Endothelial cell of umbilical vein (primary cell): ENCODE measurements around the gene DDIT3. TPM values are rescaled to one million over a fixed set of nuclear protein-coding genes. Genes with fewer than 3 reads are reported as not detected.

Experiments
- BruUV-seq: library from RNA; stranded (reverse); fragments of 400-500 nt; replicated peaks from 2 replicates; lab custom pipeline; 2021; lab: Mats Ljungman, UMichigan
- CTCF ChIA-PET: fragments of 300-600, 350-600 bp; sonication (Branson Sonifier 250); formaldehyde crosslinking; loops from one replicate; lab custom pipeline; 2021; ENCODE audit warnings: antibody characterized with exemption, inconsistent platforms; lab: Charles Lee
- POLR2A ChIA-PET: fragments of 300-600, 350-600 bp; sonication (Branson Sonifier 250); formaldehyde crosslinking; loops from one replicate; lab custom pipeline; 2021; ENCODE audit warnings: antibody characterized with exemption, inconsistent platforms; lab: Charles Lee
- DNase-seq: peaks from one replicate; pipeline ENCODE4 v3.0.0-alpha.2; 2011; ENCODE audit warnings: low read depth, low spot score
- FAIRE-seq: peaks from 2 replicates; lab custom pipeline; 2011; peaks lifted over from hg19 to GRCh38; lab: Jason Lieb, UNC
- H2AFZ ChIP-seq: 2 replicates; pipeline ENCODE4 v1.6.0; 2012; ENCODE audit warnings: low read depth, low read length, control low read depth, inconsistent platforms
- H3K27ac ChIP-seq: 2 replicates; pipeline ENCODE4 v1.5.1; 2011; ENCODE audit warnings: low read depth, mild to moderate bottlenecking, control low read depth, low read length, moderate library complexity; ENCODE audit not compliant: insufficient read depth
- H3K27me3 ChIP-seq, 2 experiments: 2 replicates each; pipeline versions ENCODE4 v1.6.0 to v1.6.1; 2011; ENCODE audit warnings: low read length in 2 of 2, mixed read lengths in 1 of 2; ENCODE audit not compliant: control insufficient read depth in 2 of 2, insufficient read depth in 2 of 2
- H3K36me3 ChIP-seq, 2 experiments: 2 replicates in 1 of 2; 3 replicates in 1 of 2; pipeline ENCODE4 v1.5.1; 2011; ENCODE audit warnings: low read length in 2 of 2, mild to moderate bottlenecking in 1 of 2, moderate library complexity in 1 of 2; ENCODE audit not compliant: control insufficient read depth in 2 of 2, insufficient read depth in 2 of 2; ENCODE audit errors: extremely low read depth in 1 of 2
- H3K4me1 ChIP-seq: 3 replicates; pipeline ENCODE4 v1.5.1; 2011; ENCODE audit warnings: mild to moderate bottlenecking, low read length; ENCODE audit not compliant: control insufficient read depth, insufficient read depth; ENCODE audit errors: extremely low read depth
- H3K4me2 ChIP-seq: 2 replicates; pipeline ENCODE4 v1.6.1; 2011; ENCODE audit warnings: low read length, control low read depth, mixed read lengths; ENCODE audit not compliant: insufficient read depth
- H3K4me3 ChIP-seq, 3 experiments: fragments of 200-600 bp in 1 of 3; sonication (generic), shearing (Covaris generic) in 1 of 3; replicated peaks in 1 of 3; 2 replicates each; pipeline ENCODE4 v1.5.1; 2011 to 2016; ENCODE audit warnings: control low read depth in 3 of 3, low read length in 3 of 3, mild to moderate bottlenecking in 2 of 3, inconsistent platforms in 1 of 3, low read depth in 1 of 3, moderate library complexity in 1 of 3; ENCODE audit not compliant: insufficient read depth in 1 of 3
- H3K79me2 ChIP-seq: 2 replicates; pipeline ENCODE4 v1.6.0; 2012; ENCODE audit warnings: low read length, inconsistent platforms; ENCODE audit not compliant: control insufficient read depth, insufficient read depth
- H3K9ac ChIP-seq: replicated peaks from 2 replicates; pipeline ENCODE3; 2011; ENCODE audit warnings: low read length, control low read depth; ENCODE audit not compliant: insufficient read depth; ENCODE audit errors: extremely low read depth
- H3K9me1 ChIP-seq: replicated peaks from 3 replicates; pipeline ENCODE4 v1.6.0; 2011; ENCODE audit warnings: mild to moderate bottlenecking, low read length; ENCODE audit not compliant: control insufficient read depth, insufficient read depth; ENCODE audit errors: extremely low read depth
- H3K9me3 ChIP-seq: replicated peaks from 2 replicates; pipeline ENCODE4 v1.5.1; 2012; ENCODE audit warnings: low read length, inconsistent platforms; ENCODE audit not compliant: control insufficient read depth, insufficient read depth
- H4K20me1 ChIP-seq: replicated peaks from 2 replicates; pipeline ENCODE3; 2011; ENCODE audit warnings: mild to moderate bottlenecking, low read length; ENCODE audit not compliant: control insufficient read depth, insufficient read depth; ENCODE audit errors: extremely low read depth
- CTCF ChIP-seq, 2 donors: IDR thresholded peaks; 1 replicate in 1 of 2; 2 replicates in 1 of 2; pipeline ENCODE4 v1.5.1; 2011; ENCODE audit warnings: low read length in 2 of 2, mild to moderate bottlenecking in 2 of 2, moderate library complexity in 2 of 2, control low read depth in 1 of 2, inconsistent platforms in 1 of 2, low read depth in 1 of 2; ENCODE audit not compliant: insufficient read depth in 1 of 2; ENCODE audit errors: extremely low read depth in 1 of 2
- EZH2 ChIP-seq: IDR thresholded peaks from 2 replicates; pipeline ENCODE4 v1.6.1; 2012; ENCODE audit warnings: borderline replicate concordance, low read depth, mild to moderate bottlenecking, moderate library complexity, low read length, inconsistent platforms; ENCODE audit not compliant: severe bottlenecking
- FOS ChIP-seq: IDR thresholded peaks from 2 replicates; pipeline ENCODE4 v1.6.1; 2011; ENCODE audit warnings: mild to moderate bottlenecking, low read length, moderate library complexity, borderline replicate concordance; ENCODE audit not compliant: insufficient read depth
- GATA2 ChIP-seq: IDR thresholded peaks from 2 replicates; pipeline ENCODE4 v1.7.0; 2011; ENCODE audit warnings: low read depth, mild to moderate bottlenecking, moderate library complexity, mixed read lengths, low read length; ENCODE audit not compliant: insufficient read length, insufficient read depth
- JUN ChIP-seq: IDR thresholded peaks from 2 replicates; pipeline ENCODE4 v1.6.1; 2011; ENCODE audit warnings: borderline replicate concordance, low read depth; ENCODE audit not compliant: insufficient read length, insufficient read depth
- MYC ChIP-seq: IDR thresholded peaks from one replicate; pipeline ENCODE4 v1.6.1; 2011; ENCODE audit warnings: mild to moderate bottlenecking, low read depth, low read length
- POLR2A ChIP-seq: IDR thresholded peaks from 2 replicates; pipeline ENCODE4 v1.6.1; 2012; ENCODE audit warnings: low read depth, mild to moderate bottlenecking, control low read depth, low read length
- POLR2AphosphoS5 ChIP-seq: IDR thresholded peaks from 2 replicates; pipeline ENCODE4 v1.6.1; 2012; ENCODE audit warnings: low read depth, mild to moderate bottlenecking, control low read depth, low read length, moderate library complexity; ENCODE audit not compliant: insufficient read depth
- dilution Hi-C: fragments of 300-500 bp; cut with MboI; formaldehyde crosslinking; loops from one replicate; pipeline ENCODE4 v1.15.0; 2019; ENCODE audit warnings: low sequenced_read_pairs; ENCODE audit not compliant: extremely low pct_ligation_motif_present
- intact Hi-C: fragments of 100-400 bp; cut with micrococcal nuclease; formaldehyde crosslinking; loops from one replicate; pipeline ENCODE4 v1.10.0; 2022
- polyA plus RNA-seq, 4 experiments: library from polyadenylated mRNA; depleted of rRNA in 3 of 4; stranded (reverse) in 3 of 4; unstranded in 1 of 4; fragments of >200 nt; gene quantifications; 2 replicates each; pipeline versions ENCODE4 v1.2.1 to v1.2.3, GENCODE V29; 2011 to 2012; ENCODE audit warnings: missing spikeins in 1 of 4
- total RNA-seq: library from RNA; stranded (reverse); gene quantifications from 2 replicates; pipeline ENCODE4 v1.2.3, GENCODE V29; 2021
- TF ChIP-seq, protein P1 (sequence below): IDR thresholded peaks from 2 replicates; pipeline ENCODE4 v1.6.1; 2011; ENCODE audit not compliant: insufficient read depth, insufficient read length

Gene DDIT3
- total and polyA plus RNA-seq, 2 donors (not counting 3 experiments of a cell fraction or from before 2014, with no cell fraction given), result 13.7 to 22.0 TPM

DNA sequence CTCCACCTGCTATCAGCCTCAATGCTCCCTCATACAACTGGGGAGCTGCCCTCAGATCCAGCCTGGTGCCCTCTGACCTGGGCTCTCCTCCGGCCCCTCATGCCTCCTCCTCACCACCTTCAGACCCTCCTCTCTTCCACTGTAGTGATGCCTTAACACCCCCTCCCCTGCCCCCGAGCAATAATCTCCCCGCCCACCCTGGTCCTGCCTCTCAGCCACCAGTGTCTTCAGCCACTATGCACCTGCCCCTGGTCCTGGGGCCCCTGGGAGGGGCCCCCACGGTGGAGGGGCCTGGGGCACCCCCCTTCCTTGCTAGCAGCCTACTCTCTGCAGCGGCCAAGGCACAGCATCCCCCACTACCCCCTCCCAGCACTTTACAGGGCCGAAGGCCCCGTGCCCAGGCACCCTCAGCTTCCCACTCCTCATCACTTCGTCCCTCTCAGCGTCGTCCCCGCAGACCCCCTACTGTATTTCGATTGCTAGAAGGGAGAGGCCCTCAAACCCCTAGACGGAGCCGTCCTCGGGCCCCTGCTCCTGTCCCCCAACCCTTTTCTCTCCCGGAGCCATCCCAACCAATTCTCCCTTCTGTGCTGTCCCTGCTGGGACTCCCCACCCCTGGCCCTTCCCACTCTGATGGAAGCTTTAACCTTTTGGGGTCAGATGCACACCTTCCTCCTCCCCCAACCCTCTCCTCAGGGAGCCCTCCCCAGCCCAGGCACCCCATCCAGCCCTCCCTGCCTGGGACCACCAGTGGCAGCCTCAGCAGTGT lies 5.5 kb upstream of the DDIT3 start:
- DNase-seq, result no peak
- peaks cover 25% of the 10 kb centered on the region for H3K4me1 ChIP-seq
- no peaks in the 10 kb centered on the region for H3K9me1 ChIP-seq
- H3K4me2 ChIP-seq, result no peak overlapping the region
- H2AFZ ChIP-seq, result no peak overlapping the region
- H3K4me3 ChIP-seq, result no peak overlapping the region
- no peak for FAIRE-seq
- H3K27me3 ChIP-seq, result no peaks in the 10 kb centered on the region
- no peaks in the 10 kb centered on the region for H3K9me3 ChIP-seq
- H3K27ac ChIP-seq, result no peak overlapping the region
- POLR2A ChIA-PET, result no interaction called here
- peaks cover 15 to 41% of the 10 kb centered on the region in 2 experiments for H3K36me3 ChIP-seq
- no peak overlapping the region for H3K9ac ChIP-seq
- CTCF ChIA-PET, result interaction anchor here (1.5 kb wide), 2 partner anchors 13 to 21 kb away, joined by 4 to 6 read pairs; partner anchors contain the start of gene DCTN2
- H3K79me2 ChIP-seq, result peaks cover 20% of the 10 kb centered on the region
- no peaks in the 10 kb centered on the region for H4K20me1 ChIP-seq
- TF ChIP-seq POLR2A (no peak), CTCF (IDR thresholded peaks at IDR 0.05; ENCODE audit: extremely low read depth in 1 of 2, insufficient read depth in 1 of 2, low read depth in 1 of 2, low read length in 2 of 2) (no peak), EZH2 (no peak), FOS (no peak), MYC (no peak), JUN (no peak), GATA2 (no peak), POLR2AphosphoS5 (no peak)
- TF ChIP-seq, protein P1, sequence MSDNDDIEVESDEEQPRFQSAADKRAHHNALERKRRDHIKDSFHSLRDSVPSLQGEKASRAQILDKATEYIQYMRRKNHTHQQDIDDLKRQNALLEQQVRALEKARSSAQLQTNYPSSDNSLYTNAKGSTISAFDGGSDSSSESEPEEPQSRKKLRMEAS, result no peak
- dilution Hi-C loops, result no loop called here
- no TSS peak for BruUV-seq
- intact Hi-C loops, result no loop called here
